SK-N-SH treated with all-trans-retinoic acid at 6 μM for 48 hours (cell line): ENCODE measurements around the gene PCSK1.

Experiments
- ATAC-seq: fragments of 200-7000 bp; cut with Tn5 transposase; 3 replicates; pipeline ENCODE4 v1.9.1; 2020; ENCODE audit warnings: mild to moderate bottlenecking, moderate library complexity
- ARNTL ChIP-seq: fragments of 450-650 bp; formaldehyde crosslinking; IDR thresholded peaks from 2 replicates; pipeline ENCODE4 v1.5.0; 2020; ENCODE audit warnings: low read depth, mild to moderate bottlenecking, moderate library complexity, borderline replicate concordance
- BACH2 ChIP-seq: fragments of 250-450 bp; sonication (Bioruptor Pico); IDR thresholded peaks from 2 replicates; pipeline ENCODE4 v1.9.0; 2021; ENCODE audit warnings: mild to moderate bottlenecking, borderline replicate concordance
- CSDC2 ChIP-seq: fragments of 250-450 bp; sonication (Bioruptor Pico); IDR thresholded peaks from 2 replicates; pipeline ENCODE4 v1.5.0; 2020; ENCODE audit warnings: mild to moderate bottlenecking, moderate library complexity
- ESRRG ChIP-seq: fragments of 250-450 bp; sonication (Bioruptor Pico); IDR thresholded peaks from 2 replicates; pipeline ENCODE4 v1.6.1; 2021; ENCODE audit warnings: mild to moderate bottlenecking
- GLIS3 ChIP-seq: fragments of 250-450 bp; sonication (Bioruptor Pico); IDR thresholded peaks from 2 replicates; pipeline ENCODE4 v1.5.0; 2020; ENCODE audit warnings: mild to moderate bottlenecking, moderate library complexity
- ISL1 ChIP-seq: fragments of 250-450 bp; sonication (Bioruptor Pico); IDR thresholded peaks from 2 replicates; pipeline ENCODE4 v2.1.2; 2022; ENCODE audit warnings: mild to moderate bottlenecking, moderate library complexity
- OSR1 ChIP-seq: fragments of 250-450 bp; sonication (Bioruptor Pico); IDR thresholded peaks from 2 replicates; pipeline ENCODE4 v1.8.0; 2022; ENCODE audit warnings: moderate library complexity, mild to moderate bottlenecking, inconsistent platforms
- PATZ1 ChIP-seq: fragments of 250-450 bp; sonication (Bioruptor Pico); IDR thresholded peaks from 2 replicates; pipeline ENCODE4 v1.8.0; 2020; ENCODE audit warnings: mild to moderate bottlenecking, moderate library complexity, borderline replicate concordance
- PPARA ChIP-seq: fragments of 250-450 bp; sonication (Bioruptor Pico); IDR thresholded peaks from 2 replicates; pipeline ENCODE4 v1.5.0; 2020; ENCODE audit warnings: mild to moderate bottlenecking, borderline replicate concordance
- RARB ChIP-seq: fragments of 250-450 bp; sonication (Bioruptor Pico); IDR thresholded peaks from 2 replicates; pipeline ENCODE4 v1.8.0; 2021; ENCODE audit warnings: mild to moderate bottlenecking, moderate library complexity
- SNAI2 ChIP-seq: fragments of 250-450 bp; sonication (Bioruptor Pico); IDR thresholded peaks from 2 replicates; pipeline ENCODE4 v1.5.0; 2020; ENCODE audit warnings: mild to moderate bottlenecking, moderate library complexity
- TOX ChIP-seq: fragments of 250-450 bp; sonication (Bioruptor Pico); IDR thresholded peaks from 2 replicates; pipeline ENCODE4 v1.8.0; 2021; ENCODE audit warnings: mild to moderate bottlenecking, moderate library complexity, borderline replicate concordance
- ZC3H10 ChIP-seq: fragments of 250-450 bp; sonication (Bioruptor Pico); IDR thresholded peaks from 2 replicates; pipeline ENCODE4 v1.5.1; 2021; ENCODE audit warnings: mild to moderate bottlenecking, moderate library complexity
- ZFP3 ChIP-seq: fragments of 250-450 bp; sonication (Bioruptor Pico); IDR thresholded peaks from 2 replicates; pipeline ENCODE4 v1.5.0; 2020; ENCODE audit warnings: mild to moderate bottlenecking, moderate library complexity
- ZNF8 ChIP-seq: fragments of 450-650 bp; formaldehyde crosslinking; IDR thresholded peaks from 2 replicates; pipeline ENCODE4 v1.5.0; 2020; ENCODE audit warnings: mild to moderate bottlenecking, moderate library complexity
- TF ChIP-seq, protein P1 (sequence below): fragments of 250-450 bp; sonication (Bioruptor Pico); IDR thresholded peaks from 2 replicates; pipeline ENCODE4 v1.8.0; 2021; ENCODE audit warnings: low read depth, mild to moderate bottlenecking, moderate library complexity, borderline replicate concordance
- TF ChIP-seq, protein P2 (sequence below): fragments of 250-450 bp; sonication (Bioruptor Pico); IDR thresholded peaks from 2 replicates; pipeline ENCODE4 v1.5.1; 2021; ENCODE audit warnings: mild to moderate bottlenecking, moderate library complexity
- TF ChIP-seq, protein P3 (sequence below): fragments of 250-450 bp; sonication (Bioruptor Pico); IDR thresholded peaks from 2 replicates; pipeline ENCODE4 v1.5.0; 2020; ENCODE audit warnings: mild to moderate bottlenecking, moderate library complexity
- TF ChIP-seq, protein P4 (sequence below): fragments of 250-450 bp; sonication (Bioruptor Pico); IDR thresholded peaks from 2 replicates; pipeline ENCODE4 v1.5.1; 2020; ENCODE audit warnings: low read depth, mild to moderate bottlenecking, moderate library complexity

The PCSK1 gene

GRCh38 chr5:96379896-96380295, 53.2 kb downstream of the PCSK1 start:
- ATAC-seq: no peak
- no peak for TF ChIP-seq ZNF8
- TF ChIP-seq, protein P1, sequence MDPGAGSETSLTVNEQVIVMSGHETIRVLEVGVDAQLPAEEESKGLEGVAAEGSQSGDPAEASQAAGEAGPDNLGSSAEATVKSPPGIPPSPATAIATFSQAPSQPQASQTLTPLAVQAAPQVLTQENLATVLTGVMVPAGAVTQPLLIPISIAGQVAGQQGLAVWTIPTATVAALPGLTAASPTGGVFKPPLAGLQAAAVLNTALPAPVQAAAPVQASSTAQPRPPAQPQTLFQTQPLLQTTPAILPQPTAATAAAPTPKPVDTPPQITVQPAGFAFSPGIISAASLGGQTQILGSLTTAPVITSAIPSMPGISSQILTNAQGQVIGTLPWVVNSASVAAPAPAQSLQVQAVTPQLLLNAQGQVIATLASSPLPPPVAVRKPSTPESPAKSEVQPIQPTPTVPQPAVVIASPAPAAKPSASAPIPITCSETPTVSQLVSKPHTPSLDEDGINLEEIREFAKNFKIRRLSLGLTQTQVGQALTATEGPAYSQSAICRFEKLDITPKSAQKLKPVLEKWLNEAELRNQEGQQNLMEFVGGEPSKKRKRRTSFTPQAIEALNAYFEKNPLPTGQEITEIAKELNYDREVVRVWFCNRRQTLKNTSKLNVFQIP (CRISPR knock-in tag): no peak
- TF ChIP-seq ZC3H10 (CRISPR knock-in tag): no peak
- TF ChIP-seq RARB: no peak
- no peak for TF ChIP-seq ESRRG
- TF ChIP-seq ARNTL (CRISPR knock-in tag): no peak
- TF ChIP-seq CSDC2 (CRISPR knock-in tag): no peak
- no peak for TF ChIP-seq GLIS3 (CRISPR knock-in tag)
- TF ChIP-seq OSR1 (CRISPR knock-in tag): no peak
- no peak for TF ChIP-seq ZFP3 (CRISPR knock-in tag)
- TF ChIP-seq, protein P2, sequence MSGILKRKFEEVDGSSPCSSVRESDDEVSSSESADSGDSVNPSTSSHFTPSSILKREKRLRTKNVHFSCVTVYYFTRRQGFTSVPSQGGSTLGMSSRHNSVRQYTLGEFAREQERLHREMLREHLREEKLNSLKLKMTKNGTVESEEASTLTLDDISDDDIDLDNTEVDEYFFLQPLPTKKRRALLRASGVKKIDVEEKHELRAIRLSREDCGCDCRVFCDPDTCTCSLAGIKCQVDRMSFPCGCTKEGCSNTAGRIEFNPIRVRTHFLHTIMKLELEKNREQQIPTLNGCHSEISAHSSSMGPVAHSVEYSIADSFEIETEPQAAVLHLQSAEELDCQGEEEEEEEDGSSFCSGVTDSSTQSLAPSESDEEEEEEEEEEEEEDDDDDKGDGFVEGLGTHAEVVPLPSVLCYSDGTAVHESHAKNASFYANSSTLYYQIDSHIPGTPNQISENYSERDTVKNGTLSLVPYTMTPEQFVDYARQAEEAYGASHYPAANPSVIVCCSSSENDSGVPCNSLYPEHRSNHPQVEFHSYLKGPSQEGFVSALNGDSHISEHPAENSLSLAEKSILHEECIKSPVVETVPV: no peak
- TF ChIP-seq PPARA (CRISPR knock-in tag): no peak
- no peak for TF ChIP-seq BACH2 (CRISPR knock-in tag)
- TF ChIP-seq, protein P3, sequence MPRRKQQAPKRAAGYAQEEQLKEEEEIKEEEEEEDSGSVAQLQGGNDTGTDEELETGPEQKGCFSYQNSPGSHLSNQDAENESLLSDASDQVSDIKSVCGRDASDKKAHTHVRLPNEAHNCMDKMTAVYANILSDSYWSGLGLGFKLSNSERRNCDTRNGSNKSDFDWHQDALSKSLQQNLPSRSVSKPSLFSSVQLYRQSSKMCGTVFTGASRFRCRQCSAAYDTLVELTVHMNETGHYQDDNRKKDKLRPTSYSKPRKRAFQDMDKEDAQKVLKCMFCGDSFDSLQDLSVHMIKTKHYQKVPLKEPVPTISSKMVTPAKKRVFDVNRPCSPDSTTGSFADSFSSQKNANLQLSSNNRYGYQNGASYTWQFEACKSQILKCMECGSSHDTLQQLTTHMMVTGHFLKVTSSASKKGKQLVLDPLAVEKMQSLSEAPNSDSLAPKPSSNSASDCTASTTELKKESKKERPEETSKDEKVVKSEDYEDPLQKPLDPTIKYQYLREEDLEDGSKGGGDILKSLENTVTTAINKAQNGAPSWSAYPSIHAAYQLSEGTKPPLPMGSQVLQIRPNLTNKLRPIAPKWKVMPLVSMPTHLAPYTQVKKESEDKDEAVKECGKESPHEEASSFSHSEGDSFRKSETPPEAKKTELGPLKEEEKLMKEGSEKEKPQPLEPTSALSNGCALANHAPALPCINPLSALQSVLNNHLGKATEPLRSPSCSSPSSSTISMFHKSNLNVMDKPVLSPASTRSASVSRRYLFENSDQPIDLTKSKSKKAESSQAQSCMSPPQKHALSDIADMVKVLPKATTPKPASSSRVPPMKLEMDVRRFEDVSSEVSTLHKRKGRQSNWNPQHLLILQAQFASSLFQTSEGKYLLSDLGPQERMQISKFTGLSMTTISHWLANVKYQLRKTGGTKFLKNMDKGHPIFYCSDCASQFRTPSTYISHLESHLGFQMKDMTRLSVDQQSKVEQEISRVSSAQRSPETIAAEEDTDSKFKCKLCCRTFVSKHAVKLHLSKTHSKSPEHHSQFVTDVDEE (CRISPR knock-in tag): no peak
- no peak for TF ChIP-seq ISL1 (CRISPR knock-in tag)
- TF ChIP-seq, all 23 proteins: peak for 0

DNA sequence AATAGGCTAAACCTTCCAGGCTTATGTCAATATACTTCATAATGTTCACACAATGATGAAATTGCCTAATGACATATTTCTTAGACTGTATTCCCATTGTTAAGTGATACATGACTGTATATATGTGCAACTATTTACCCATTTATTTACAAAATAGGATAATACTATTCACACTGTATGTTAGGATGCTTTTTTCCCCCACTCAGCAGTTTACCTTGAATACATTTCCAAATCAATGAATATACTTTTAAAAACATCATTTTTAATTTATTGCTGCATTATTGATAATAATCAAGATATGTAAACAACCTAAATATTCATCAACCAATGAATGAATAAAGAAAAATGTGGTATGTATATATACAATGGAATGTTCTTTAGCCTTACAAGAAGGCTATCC, 55.5 kb downstream of the PCSK1 start:
- no peak for ATAC-seq
- TF ChIP-seq ISL1 (CRISPR knock-in tag): no peak
- no peak for TF ChIP-seq PATZ1
- no peak for TF ChIP-seq CSDC2 (CRISPR knock-in tag)
- no peak for TF ChIP-seq SNAI2
- TF ChIP-seq ZC3H10 (CRISPR knock-in tag): no peak
- no peak for TF ChIP-seq ZNF8

- no peak for ATAC-seq
- TF ChIP-seq GLIS3 (CRISPR knock-in tag) (no peak), SNAI2 (no peak), CSDC2 (CRISPR knock-in tag) (no peak), BACH2 (CRISPR knock-in tag) (no peak), ARNTL (CRISPR knock-in tag) (no peak), ZFP3 (CRISPR knock-in tag) (no peak), TOX (no peak), PATZ1 (no peak), OSR1 (CRISPR knock-in tag) (no peak), ISL1 (CRISPR knock-in tag) (no peak), PPARA (CRISPR knock-in tag) (no peak)
- TF ChIP-seq, protein P4, sequence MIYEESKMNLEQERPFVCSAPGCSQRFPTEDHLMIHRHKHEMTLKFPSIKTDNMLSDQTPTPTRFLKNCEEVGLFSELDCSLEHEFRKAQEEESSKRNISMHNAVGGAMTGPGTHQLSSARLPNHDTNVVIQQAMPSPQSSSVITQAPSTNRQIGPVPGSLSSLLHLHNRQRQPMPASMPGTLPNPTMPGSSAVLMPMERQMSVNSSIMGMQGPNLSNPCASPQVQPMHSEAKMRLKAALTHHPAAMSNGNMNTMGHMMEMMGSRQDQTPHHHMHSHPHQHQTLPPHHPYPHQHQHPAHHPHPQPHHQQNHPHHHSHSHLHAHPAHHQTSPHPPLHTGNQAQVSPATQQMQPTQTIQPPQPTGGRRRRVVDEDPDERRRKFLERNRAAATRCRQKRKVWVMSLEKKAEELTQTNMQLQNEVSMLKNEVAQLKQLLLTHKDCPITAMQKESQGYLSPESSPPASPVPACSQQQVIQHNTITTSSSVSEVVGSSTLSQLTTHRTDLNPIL (CRISPR knock-in tag): no peak
- TF ChIP-seq, protein P2: no peak
Observed at GRCh38 chr5:96377167-96377566, 55.9 kb downstream of the PCSK1 start.
